GM12872 (cell line): ENCODE results near the gene IGSF1.

ENCODE experiments used
- TF ChIP-seq, protein P1 (sequence below): IDR thresholded peaks from 3 replicates; pipeline ENCODE4 v1.5.1; 2011; ENCODE audit warnings: low read depth, mild to moderate bottlenecking, low read length, moderate library complexity; ENCODE audit not compliant: insufficient read depth

Gene IGSF1

DNA sequence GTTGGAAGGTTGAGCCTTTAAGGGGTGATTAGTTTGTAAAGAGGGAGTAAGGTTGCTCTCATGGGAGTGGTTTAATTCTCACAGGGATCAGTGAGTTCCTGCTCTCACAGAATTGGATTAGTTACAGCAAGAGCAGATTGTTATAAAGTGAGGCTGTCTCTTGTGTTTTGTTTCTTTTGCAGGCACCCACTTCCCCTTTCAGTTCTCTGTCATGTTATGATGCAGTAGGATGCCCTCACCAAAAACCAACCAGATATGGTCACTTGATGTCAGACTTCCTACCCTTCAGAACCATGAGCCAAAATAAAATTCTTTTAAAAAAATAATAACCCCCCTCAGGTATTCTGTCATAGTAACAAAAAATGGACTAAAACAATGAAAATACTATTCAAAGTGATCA, 19.9 kb upstream of the IGSF1 start:
- TF ChIP-seq, protein P1, sequence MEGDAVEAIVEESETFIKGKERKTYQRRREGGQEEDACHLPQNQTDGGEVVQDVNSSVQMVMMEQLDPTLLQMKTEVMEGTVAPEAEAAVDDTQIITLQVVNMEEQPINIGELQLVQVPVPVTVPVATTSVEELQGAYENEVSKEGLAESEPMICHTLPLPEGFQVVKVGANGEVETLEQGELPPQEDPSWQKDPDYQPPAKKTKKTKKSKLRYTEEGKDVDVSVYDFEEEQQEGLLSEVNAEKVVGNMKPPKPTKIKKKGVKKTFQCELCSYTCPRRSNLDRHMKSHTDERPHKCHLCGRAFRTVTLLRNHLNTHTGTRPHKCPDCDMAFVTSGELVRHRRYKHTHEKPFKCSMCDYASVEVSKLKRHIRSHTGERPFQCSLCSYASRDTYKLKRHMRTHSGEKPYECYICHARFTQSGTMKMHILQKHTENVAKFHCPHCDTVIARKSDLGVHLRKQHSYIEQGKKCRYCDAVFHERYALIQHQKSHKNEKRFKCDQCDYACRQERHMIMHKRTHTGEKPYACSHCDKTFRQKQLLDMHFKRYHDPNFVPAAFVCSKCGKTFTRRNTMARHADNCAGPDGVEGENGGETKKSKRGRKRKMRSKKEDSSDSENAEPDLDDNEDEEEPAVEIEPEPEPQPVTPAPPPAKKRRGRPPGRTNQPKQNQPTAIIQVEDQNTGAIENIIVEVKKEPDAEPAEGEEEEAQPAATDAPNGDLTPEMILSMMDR = no peak

DNA sequence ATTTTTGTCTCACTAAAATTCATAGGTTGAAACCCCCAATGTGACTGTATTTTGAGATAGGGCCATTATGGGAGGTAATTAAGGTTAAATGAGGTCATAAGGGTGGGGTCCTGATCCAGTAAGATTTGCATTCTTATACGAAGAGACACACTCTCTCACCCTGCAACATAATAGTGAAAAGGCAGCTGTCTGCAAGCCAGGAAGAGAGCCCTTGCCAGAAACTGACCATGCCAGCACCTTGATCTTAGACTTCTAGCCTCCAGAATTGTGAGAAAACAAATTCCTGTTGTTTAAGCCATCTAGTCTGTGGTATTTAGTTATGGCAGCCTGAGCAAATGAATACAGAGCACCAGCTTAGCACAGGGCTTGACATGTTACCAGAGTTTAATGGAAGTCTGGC, 17.5 kb upstream of the IGSF1 start:
- TF ChIP-seq, protein P1 = no peak

DNA sequence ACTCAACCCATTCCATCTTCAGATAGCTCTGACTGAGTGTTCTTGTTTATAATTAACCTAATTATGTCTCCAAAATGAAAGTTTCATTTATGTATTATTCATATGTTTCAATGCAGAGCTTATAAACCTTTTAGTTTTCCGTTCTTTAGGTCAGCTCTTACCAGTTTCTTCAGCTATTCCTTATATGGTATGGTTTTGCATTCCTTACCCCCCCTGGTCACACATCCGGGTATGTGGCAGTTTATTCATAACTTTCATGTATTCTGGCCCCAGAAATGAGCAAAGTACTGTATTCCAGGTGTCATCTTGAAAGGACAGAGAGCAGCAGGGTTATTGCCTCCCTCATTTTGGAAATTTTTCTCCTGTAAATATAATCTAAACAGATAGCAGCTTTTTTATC, 16.8 kb upstream of the IGSF1 start:
- TF ChIP-seq, protein P1 = no peak

DNA sequence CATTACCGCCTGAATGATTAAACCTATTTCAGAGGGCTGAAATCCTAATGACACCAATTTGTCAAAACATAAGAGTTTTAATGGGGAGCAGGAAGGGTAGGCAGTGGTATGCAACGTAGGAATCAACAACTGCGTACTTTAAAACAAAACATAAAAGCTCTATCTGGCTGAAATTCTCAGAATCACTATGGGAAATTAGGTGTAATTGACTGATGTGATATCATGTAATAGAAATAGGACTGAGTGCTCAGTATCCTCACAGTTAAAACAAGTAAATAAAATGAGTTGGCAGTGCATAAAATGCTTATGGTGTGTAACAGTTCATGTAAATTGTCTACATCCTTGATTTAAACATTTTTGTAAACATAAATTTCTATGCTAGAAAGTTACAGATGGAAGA, 13.6 kb upstream of the IGSF1 start:
- TF ChIP-seq, protein P1 = no peak

DNA sequence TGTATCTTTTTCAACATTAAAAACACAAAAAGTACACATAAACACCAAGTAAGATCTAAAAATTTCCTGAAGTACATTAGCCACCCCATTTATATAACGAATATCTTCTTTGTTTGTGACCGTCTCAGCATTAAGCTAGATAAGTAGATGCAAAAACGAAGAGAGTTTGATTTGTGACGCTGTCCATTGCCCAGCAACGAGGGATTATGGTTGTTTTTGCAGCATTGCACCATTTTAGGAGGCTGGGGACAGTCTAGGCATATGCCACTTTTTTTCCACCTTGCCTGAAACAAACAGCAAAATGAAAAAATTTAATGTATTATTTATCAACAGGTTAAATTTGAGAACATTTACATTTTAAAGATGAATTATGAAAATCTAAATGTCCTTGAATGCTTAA, 12.0 kb upstream of the IGSF1 start:
- TF ChIP-seq, protein P1 = no peak

DNA sequence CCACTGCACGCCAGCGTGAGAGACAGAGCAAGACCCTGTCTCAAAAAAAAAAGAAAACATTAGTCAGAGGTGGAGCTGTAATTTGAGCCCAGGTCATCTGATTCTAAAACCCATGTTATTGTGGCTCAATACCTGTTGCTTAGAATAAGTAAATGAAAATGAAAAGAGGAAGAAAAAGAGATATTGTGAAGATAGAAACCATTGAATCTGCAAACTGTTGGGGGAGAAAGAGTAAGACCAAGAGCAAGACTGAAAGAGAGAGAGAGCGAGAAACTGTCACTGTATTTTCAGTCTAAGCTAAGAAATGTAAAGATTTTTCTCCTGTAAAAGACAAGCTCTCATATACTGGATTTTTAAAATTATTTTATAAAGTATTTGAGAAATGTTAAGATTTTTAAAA, 9.7 kb upstream of the IGSF1 start:
- TF ChIP-seq, protein P1 = no peak

DNA sequence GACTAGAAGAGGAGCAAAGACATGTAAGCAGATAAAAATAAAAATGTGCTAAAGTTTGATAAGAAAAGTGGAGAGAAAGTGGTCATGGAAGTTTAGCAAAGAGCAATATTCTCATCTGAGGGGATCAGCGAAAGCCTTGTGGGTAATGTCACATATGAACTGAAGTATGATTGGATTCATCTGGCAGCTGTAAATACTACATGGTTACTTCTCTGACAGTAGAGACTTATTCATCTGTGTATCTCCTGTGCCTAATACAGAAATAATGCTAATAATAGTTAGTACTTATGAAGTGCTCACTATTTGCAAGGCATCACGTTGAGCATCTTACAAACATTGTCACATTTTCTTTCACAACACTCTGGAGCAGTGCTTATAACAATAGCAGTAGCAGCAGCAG, 8.9 kb upstream of the IGSF1 start:
- TF ChIP-seq, protein P1 = no peak

DNA sequence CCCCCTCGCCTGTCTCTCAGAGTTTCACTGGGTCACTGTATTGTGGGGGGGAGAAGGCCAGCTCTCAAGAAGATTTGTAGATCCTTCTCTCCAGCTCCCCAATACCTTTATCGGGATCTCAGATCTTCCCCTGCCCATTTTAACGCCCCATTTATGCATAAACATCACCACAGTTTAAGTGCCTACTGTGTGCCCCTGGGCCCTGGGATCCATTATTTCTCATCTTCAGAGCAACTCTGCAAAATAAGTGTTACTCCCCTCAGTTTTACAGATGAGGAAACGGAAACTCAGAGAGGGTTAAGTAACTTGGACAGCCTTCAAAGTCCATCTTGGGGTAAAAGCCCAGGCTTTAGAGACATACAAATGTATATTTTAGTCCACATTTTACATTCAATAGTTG, 421 bp upstream of the IGSF1 start:
- TF ChIP-seq, protein P1 = no peak
